Skeletal muscle satellite cell (primary cell): ENCODE data around the gene RAD9A.
"Not testable (repeated sequence)": the region's sequence is repeated elsewhere in the genome, so short reads cannot be mapped to it uniquely, and the experiment has no call there.

Source experiments
- H3K27me3 ChIP-seq: 2 replicates; pipeline ENCODE4 v1.7.0; 2013; ENCODE audit warnings: low read length; ENCODE audit not compliant: control insufficient read depth, insufficient read depth
- H3K36me3 ChIP-seq: 2 replicates; pipeline ENCODE4 v1.7.0; 2013; ENCODE audit warnings: mild to moderate bottlenecking, control low read depth, low read length; ENCODE audit not compliant: insufficient read depth
- H3K4me1 ChIP-seq: 2 replicates; pipeline ENCODE4 v1.7.0; 2013; ENCODE audit warnings: low read length; ENCODE audit not compliant: control insufficient read depth, insufficient read depth
- H3K4me2 ChIP-seq: 2 replicates; pipeline ENCODE4 v1.7.0; 2013; ENCODE audit warnings: mild to moderate bottlenecking, low read length
- H3K4me3 ChIP-seq: 2 replicates; pipeline ENCODE4 v1.7.0; 2013; ENCODE audit warnings: low read length
- H3K9ac ChIP-seq: 2 replicates; pipeline ENCODE4 v1.7.0; 2013; ENCODE audit warnings: mild to moderate bottlenecking, low read depth, low read length, moderate library complexity
- H3K9me3 ChIP-seq: replicated peaks from 2 replicates; pipeline ENCODE4 v1.7.0; 2013; ENCODE audit warnings: mild to moderate bottlenecking, control low read depth, low read length

The RAD9A gene

GRCh38 chr11:67418476-67419281, 26.9 kb downstream of the RAD9A start:
- Histone ChIP-seq H3K36me3 (no peaks in the 10 kb centered on the region), H3K27me3 (no peaks in the 10 kb centered on the region), H3K9ac (no peak overlapping the region), H3K4me1 (peaks cover 42% of the 10 kb centered on the region), H3K4me3 (no peak overlapping the region), H3K9me3 (no peaks in the 10 kb centered on the region), H3K4me2 (peak overlapping the region; percentile 24)

- no peak overlapping the region for H3K9ac ChIP-seq
- peaks cover 42% of the 10 kb centered on the region for H3K4me1 ChIP-seq
- no peaks in the 10 kb centered on the region for H3K9me3 ChIP-seq
- no peak overlapping the region for H3K4me3 ChIP-seq
- H3K4me2 ChIP-seq = peak overlapping the region; percentile 24
- no peaks in the 10 kb centered on the region for H3K27me3 ChIP-seq
- no peaks in the 10 kb centered on the region for H3K36me3 ChIP-seq
Observed at GRCh38 chr11:67419325-67420049, 27.7 kb downstream of the RAD9A start.

- peaks cover 39% of the 10 kb centered on the region for H3K4me1 ChIP-seq
- peak overlapping the region; percentile 79 for H3K4me3 ChIP-seq
- peak overlapping the region; percentile 82 for H3K9ac ChIP-seq
- no peaks in the 10 kb centered on the region for H3K36me3 ChIP-seq
- no peaks in the 10 kb centered on the region for H3K9me3 ChIP-seq
- no peaks in the 10 kb centered on the region for H3K27me3 ChIP-seq
- H3K4me2 ChIP-seq = peak overlapping the region; percentile 99
Observed at GRCh38 chr11:67420147-67420645, 28.4 kb downstream of the RAD9A start.

GRCh38 chr11:67420646-67421429, 29.1 kb downstream of the RAD9A start:
- H3K4me2 ChIP-seq = peak overlapping the region; percentile 99
- H3K4me3 ChIP-seq = peak overlapping the region; percentile 79
- H3K9ac ChIP-seq = peak overlapping the region; percentile 82
- H3K36me3 ChIP-seq = no peaks in the 10 kb centered on the region
- H3K4me1 ChIP-seq = peaks cover 37% of the 10 kb centered on the region
- no peaks in the 10 kb centered on the region for H3K9me3 ChIP-seq
- no peaks in the 10 kb centered on the region for H3K27me3 ChIP-seq

- H3K9me3 ChIP-seq = no peaks in the 10 kb centered on the region
- H3K36me3 ChIP-seq = no peaks in the 10 kb centered on the region
- H3K9ac ChIP-seq = no peak overlapping the region
- H3K27me3 ChIP-seq = no peaks in the 10 kb centered on the region
- peak overlapping the region; percentile 99 for H3K4me2 ChIP-seq
- peak overlapping the region; percentile 79 for H3K4me3 ChIP-seq
- H3K4me1 ChIP-seq = peaks cover 30% of the 10 kb centered on the region
Observed at GRCh38 chr11:67421430-67422031, 29.7 kb downstream of the RAD9A start.

GRCh38 chr11:67422891-67423290, 31.1 kb downstream of the RAD9A start:
- peaks cover 26% of the 10 kb centered on the region for H3K4me1 ChIP-seq
- H3K4me3 ChIP-seq = no peak overlapping the region
- no peaks in the 10 kb centered on the region for H3K36me3 ChIP-seq
- no peak overlapping the region for H3K9ac ChIP-seq
- H3K27me3 ChIP-seq = no peaks in the 10 kb centered on the region
- H3K9me3 ChIP-seq = no peaks in the 10 kb centered on the region
- H3K4me2 ChIP-seq = no peak overlapping the region

- no peak overlapping the region for H3K4me2 ChIP-seq
- no peaks in the 10 kb centered on the region for H3K36me3 ChIP-seq
- no peaks in the 10 kb centered on the region for H3K9me3 ChIP-seq
- no peaks in the 10 kb centered on the region for H3K27me3 ChIP-seq
- peaks cover 21% of the 10 kb centered on the region for H3K4me1 ChIP-seq
- H3K9ac ChIP-seq = no peak overlapping the region
- no peak overlapping the region for H3K4me3 ChIP-seq
Observed at GRCh38 chr11:67423466-67423865, 31.7 kb downstream of the RAD9A start.

GRCh38 chr11:67423891-67424613, 32.3 kb downstream of the RAD9A start:
- Histone ChIP-seq H3K27me3 (no peaks in the 10 kb centered on the region), H3K4me1 (peaks cover 17% of the 10 kb centered on the region), H3K9me3 (no peaks in the 10 kb centered on the region), H3K4me2 (no peak overlapping the region), H3K36me3 (no peaks in the 10 kb centered on the region), H3K9ac (no peak overlapping the region), H3K4me3 (no peak overlapping the region)

- Histone ChIP-seq H3K9ac (peak overlapping the region; percentile 94), H3K36me3 (peaks cover 11% of the 10 kb centered on the region), H3K4me3 (peak overlapping the region; percentile 96), H3K4me1 (peaks cover 11% of the 10 kb centered on the region), H3K4me2 (peak overlapping the region; percentile 92)
- not testable (repeated sequence) for H3K27me3 ChIP-seq, H3K9me3 ChIP-seq
Observed at GRCh38 chr11:67427364-67427859, 35.6 kb downstream of the RAD9A start.
